Tibial artery (tissue), 4 donors: ENCODE results near the gene SPACA7.

Experiments used
- DNase-seq, 2 donors: peaks; one replicate each; pipeline ENCODE4 v3.0.0-alpha.2; 2019
- H3K27ac ChIP-seq, 2 donors: fragments of 200-600 bp; sonication (generic) in 1 of 2; 1 replicate in 1 of 2; 2 replicates in 1 of 2; pipeline ENCODE4 v1.5.1; 2018 to 2019; ENCODE audit warnings: mild to moderate bottlenecking in 1 of 2
- H3K27me3 ChIP-seq, 2 donors: fragments of 200-600 bp; sonication (generic) in 1 of 2; one replicate each; pipeline versions ENCODE4 v1.5.1 to v1.6.0; 2016 to 2019
- H3K36me3 ChIP-seq, 3 donors: fragments of 200-600 bp; sonication (generic) in 2 of 3; one replicate each; pipeline ENCODE4 v1.5.1; 2016 to 2019; ENCODE audit warnings: mild to moderate bottlenecking in 2 of 3
- H3K4me1 ChIP-seq, 4 donors: fragments of 200-600 bp; sonication (generic) in 2 of 4; 1 replicate in 3 of 4; 2 replicates in 1 of 4; pipeline ENCODE4 v1.5.1; 2016 to 2019
- H3K4me3 ChIP-seq, 2 donors: fragments of 200-600 bp; sonication (generic) in 1 of 2; 1 replicate in 1 of 2; 2 replicates in 1 of 2; pipeline ENCODE4 v1.5.1; 2018 to 2019; ENCODE audit warnings: mild to moderate bottlenecking in 2 of 2
- H3K9me3 ChIP-seq, 3 donors: fragments of 200-600 bp; sonication (generic) in 1 of 3; one replicate each; pipeline ENCODE4 v1.5.1; 2016 to 2019
- CTCF ChIP-seq, 2 experiments: fragments of 200-600 bp in 1 of 2; fragments of 450-650 bp in 1 of 2; IDR thresholded peaks; one replicate each; pipeline ENCODE4 v1.5.1; 2017 to 2019; ENCODE audit warnings: antibody characterized with exemption in 2 of 2, mild to moderate bottlenecking in 1 of 2, moderate library complexity in 1 of 2
- intact Hi-C: fragments of 100-400 bp; cut with DNase I; formaldehyde crosslinking; loops from one replicate; pipeline ENCODE4 v1.15.0; 2023; ENCODE audit warnings: low total_unique reads

The SPACA7 gene

GRCh38 chr13:112454648-112455334 is 78.6 kb downstream of the SPACA7 start:
- H3K4me1 ChIP-seq: peaks cover 0 to 5% (median 0%) of the 10 kb centered on the region in 4 donors
- H3K27ac ChIP-seq: no peak overlapping the region
- no peaks in the 10 kb centered on the region for H3K27me3 ChIP-seq
- no peak overlapping the region for H3K4me3 ChIP-seq
- no peak for TF ChIP-seq CTCF (IDR thresholded peaks at IDR 0.05)
- intact Hi-C loops: no loop called here
- no peaks in the 10 kb centered on the region for H3K36me3 ChIP-seq
- H3K9me3 ChIP-seq: peaks cover 0 to 8% (median 4%) of the 10 kb centered on the region in 3 donors
- no peak for DNase-seq

GRCh38 chr13:112455476-112456059 is 79.4 kb downstream of the SPACA7 start:
- H3K4me1 ChIP-seq: peaks cover 0 to 5% (median 0%) of the 10 kb centered on the region in 4 donors
- no peak overlapping the region for H3K27ac ChIP-seq
- DNase-seq: peak in 1 of 2 donors; percentile 7
- TF ChIP-seq CTCF (IDR thresholded peaks at IDR 0.05): no peak
- H3K36me3 ChIP-seq: no peaks in the 10 kb centered on the region
- no peaks in the 10 kb centered on the region for H3K27me3 ChIP-seq
- H3K4me3 ChIP-seq: no peak overlapping the region
- peaks cover 0 to 9% (median 4%) of the 10 kb centered on the region in 3 donors for H3K9me3 ChIP-seq
- intact Hi-C loops: no loop called here

- TF ChIP-seq CTCF (IDR thresholded peaks at IDR 0.05): no peak
- intact Hi-C loops: no loop called here
- no peaks in the 10 kb centered on the region for H3K36me3 ChIP-seq
Measured at GRCh38 chr13:112456138-112457056, 80.2 kb downstream of the SPACA7 start.

GRCh38 chr13:112457081-112457480 is 80.9 kb downstream of the SPACA7 start:
- intact Hi-C loops: no loop called here
- H3K27ac ChIP-seq: no peak overlapping the region
- no peak overlapping the region for H3K4me3 ChIP-seq
- DNase-seq: no peak
- peaks cover 0 to 20% (median 10%) of the 10 kb centered on the region in 3 donors for H3K9me3 ChIP-seq
- no peaks in the 10 kb centered on the region for H3K36me3 ChIP-seq
- no peaks in the 10 kb centered on the region for H3K4me1 ChIP-seq
- TF ChIP-seq CTCF (IDR thresholded peaks at IDR 0.05): no peak
- H3K27me3 ChIP-seq: no peaks in the 10 kb centered on the region

More at GRCh38 chr13:112456138-112457056, 80.2 kb downstream of the SPACA7 start:
- no peak overlapping the region for H3K4me3 ChIP-seq
- H3K27ac ChIP-seq: no peak overlapping the region
- DNase-seq: no peak
- no peaks in the 10 kb centered on the region for H3K4me1 ChIP-seq
- H3K9me3 ChIP-seq: peaks cover 0 to 15% (median 6%) of the 10 kb centered on the region in 3 donors
- no peaks in the 10 kb centered on the region for H3K27me3 ChIP-seq

GRCh38 chr13:112457485-112457884 is 81.3 kb downstream of the SPACA7 start:
- no peaks in the 10 kb centered on the region for H3K27me3 ChIP-seq
- H3K9me3 ChIP-seq: peaks cover 0 to 25% (median 10%) of the 10 kb centered on the region in 3 donors
- intact Hi-C loops: no loop called here
- H3K27ac ChIP-seq: no peak overlapping the region
- no peak overlapping the region for H3K4me3 ChIP-seq
- no peaks in the 10 kb centered on the region for H3K4me1 ChIP-seq
- DNase-seq: no peak
- TF ChIP-seq CTCF (IDR thresholded peaks at IDR 0.05): no peak
- no peaks in the 10 kb centered on the region for H3K36me3 ChIP-seq
